Heart left ventricle (tissue), 16 donors: ENCODE data around the gene ARHGAP15. TPM values are rescaled to one million over a fixed set of nuclear protein-coding genes. Genes with fewer than 3 reads are reported as not detected.
A peak's percentile ranks its signal among the peaks of the same experiment; 100 is the strongest.

ENCODE experiments used
- ATAC-seq, 4 donors: fragments of 200-7000 bp; cut with Tn5 transposase; one replicate each; pipeline ENCODE4 v1.9.1; 2020 to 2022; ENCODE audit warnings: moderate library complexity in 4 of 4, mild to moderate bottlenecking in 3 of 4, moderate number of reproducible peaks in 1 of 4
- DNase-seq, 5 donors: peaks; one replicate each; pipeline ENCODE4 v3.0.0-alpha.2; 2020
- H3K27ac ChIP-seq, 12 donors: fragments of 200-600 bp; sonication (generic) in 4 of 12; one replicate each; pipeline versions ENCODE4 v1.5.0 to v1.8.0; 2016 to 2022; ENCODE audit warnings: mild to moderate bottlenecking in 2 of 12
- H3K27me3 ChIP-seq, 9 donors: fragments of 200-600 bp; sonication (generic) in 2 of 9; one replicate each; pipeline versions ENCODE4 v1.5.1 to v1.8.0; 2016 to 2022; ENCODE audit warnings: mild to moderate bottlenecking in 3 of 9
- H3K36me3 ChIP-seq, 9 donors: fragments of 200-600 bp; sonication (generic) in 2 of 9; one replicate each; pipeline versions ENCODE4 v1.5.0 to v1.8.0; 2018 to 2022; ENCODE audit warnings: mild to moderate bottlenecking in 2 of 9
- H3K4me1 ChIP-seq, 12 donors: fragments of 200-600 bp; sonication (generic) in 4 of 12; one replicate each; pipeline versions ENCODE4 v1.5.0 to v1.8.0; 2016 to 2022; ENCODE audit warnings: mild to moderate bottlenecking in 3 of 12
- H3K4me3 ChIP-seq, 12 donors: fragments of 200-600 bp; sonication (generic) in 4 of 12; one replicate each; pipeline versions ENCODE4 v1.5.0 to v1.8.0; 2017 to 2022; ENCODE audit warnings: mild to moderate bottlenecking in 9 of 12, moderate library complexity in 4 of 12
- H3K9me3 ChIP-seq, 12 donors: fragments of 200-600 bp; sonication (generic) in 4 of 12; one replicate each; pipeline versions ENCODE4 v1.5.0 to v1.8.0; 2016 to 2022; ENCODE audit warnings: mild to moderate bottlenecking in 1 of 12
- CTCF ChIP-seq, 12 donors: fragments of 200-600 bp; sonication (generic) in 4 of 12; IDR thresholded peaks; one replicate each; pipeline versions ENCODE4 v1.5.0 to v1.8.0; 2018 to 2022; ENCODE audit warnings: antibody characterized with exemption in 12 of 12, mild to moderate bottlenecking in 5 of 12
- POLR2A ChIP-seq, 2 donors: fragments of 450-650 bp; IDR thresholded peaks; one replicate each; pipeline ENCODE4 v1.6.1; 2017; ENCODE audit warnings: antibody characterized with exemption in 2 of 2, mild to moderate bottlenecking in 2 of 2, moderate library complexity in 2 of 2
- WGBS, 4 donors: extraction: QIAGEN DNeasy Blood & Tissue Kit in 2 of 4; methylation state at CpG; one replicate each; pipeline versions ENCODE4 v1.1.5 to v1.1.7; 2013 to 2018; 5-methylcytosine and 5-hydroxymethylcytosine counted together
- intact Hi-C, 10 donors: fragments of 100-400 bp; cut with DNase I; formaldehyde crosslinking; loops; one replicate each; pipeline versions ENCODE4 v1.11.1 to v1.14.2; 2022
- polyA plus RNA-seq, 2 donors: library from polyadenylated mRNA; stranded (reverse); fragments of 200-250 nt; gene quantifications; one replicate each; pipeline ENCODE4 v1.2.3, GENCODE V29; 2013
- total RNA-seq, 9 donors: library from RNA; depleted of rRNA in 2 of 9; stranded (reverse); fragments of >200 nt in 2 of 9; fragmentation: NEBNext Ultra II Directional in 3 of 9; extraction: Animal tissue kit (Norgen Biotek cat#: 25700) in 3 of 9; gene quantifications; one replicate each; pipeline versions ENCODE4 v1.1.0 to v1.2.4, GENCODE V29; 2016 to 2023
- donor health status: ischemic (EF 13 %, LVEDD 7.1; RV severe dilation, severe dysfunction).
- donor health status: healthy with polysubstance abuse.
- donor health status: DM: no; HTN: yes; CAD: no.
- donor health status: DM: no; HTN: no; CAD: no.
- donor health status: ischemic (EF 25% LVEDD 6.9; RV normal size, moderate dysfunction).
- donor health status: ischemic (EF 25% LVEDD 5.7; RV mildly dilated, moderate dysfunction).
- donor health status: healthy.
- donor health status: DM: yes; HTN: yes; CAD: no.
- donor health status: ischemic (EF 35%, LVEDD 5.7; RV mildly dilated, moderate dysfunction).
- donor health status: nonischemic (EF 11% LVEDD 7.7; RV severe dilation, severe dysfunction).
- donor health status: DM: yes; HTN: yes; CAD: no.
- donor health status: PGD.
- donor health status: ischemic (EF 29% LVEDD 5.4; RV normal size, mild dysfunction).
- donor health status: nonischemic (EF 23%, LVEDD 6.1; RV moderate dilation, normal function).

ARHGAP15 gene
- total and polyA plus RNA-seq, 11 donors = 1.3 to 8.7 (median 3.3) TPM

GRCh38 chr2:143515318-143515717, 386.1 kb downstream of the ARHGAP15 start:
- ATAC-seq (no peak), DNase-seq (no peak)
- intact Hi-C loops = loop anchor here in 1 of 10 donors (10.0 kb wide), 1 partner anchor 559 kb away; no protein-coding TSS in a partner anchor
- Histone ChIP-seq H3K4me1 (peaks cover 0 to 12% (median 0%) of the 10 kb centered on the region in 12 donors), H3K27me3 (no peaks in the 10 kb centered on the region), H3K9me3 (peaks cover 0 to 9% (median 0%) of the 10 kb centered on the region in 12 donors), H3K27ac (no peak overlapping the region), H3K4me3 (no peak overlapping the region), H3K36me3 (peaks cover 0 to 9% (median 0%) of the 10 kb centered on the region in 9 donors)
- no peak for TF ChIP-seq CTCF (IDR thresholded peaks at IDR 0.05)
- no peak for TF ChIP-seq POLR2A (IDR thresholded peaks at IDR 0.05)

- DNase-seq (no peak), ATAC-seq (no peak)
- peaks cover 0 to 9% (median 0%) of the 10 kb centered on the region in 12 donors for H3K9me3 ChIP-seq
- H3K27ac ChIP-seq = no peak overlapping the region
- no peaks in the 10 kb centered on the region for H3K27me3 ChIP-seq
- peaks cover 0 to 9% (median 0%) of the 10 kb centered on the region in 9 donors for H3K36me3 ChIP-seq
- no peak overlapping the region for H3K4me3 ChIP-seq
- WGBS, 4 donors = 63 to 79% (median 68%) methylated on average over 3 of the region's 3 CpGs
- H3K4me1 ChIP-seq = peaks cover 0 to 31% (median 0%) of the 10 kb centered on the region in 12 donors
- TF ChIP-seq CTCF (IDR thresholded peaks at IDR 0.05) (no peak), POLR2A (IDR thresholded peaks at IDR 0.05) (no peak)
- intact Hi-C loops = loop anchor here in 1 of 10 donors (10.0 kb wide), 1 partner anchor 555 kb away; no protein-coding TSS in a partner anchor
Observed at GRCh38 chr2:143519521-143519920, 390.3 kb downstream of the ARHGAP15 start.

GRCh38 chr2:143521396-143521795, 392.2 kb downstream of the ARHGAP15 start:
- no peak for TF ChIP-seq CTCF (IDR thresholded peaks at IDR 0.05)
- TF ChIP-seq POLR2A (IDR thresholded peaks at IDR 0.05) = no peak
- H3K4me1 ChIP-seq = peaks cover 0 to 40% (median 5%) of the 10 kb centered on the region in 12 donors
- WGBS, 4 donors = 61 to 75% (median 64%) methylated on average over 3 of the region's 3 CpGs
- H3K27me3 ChIP-seq = no peaks in the 10 kb centered on the region
- ATAC-seq (no peak), DNase-seq (no peak)
- H3K9me3 ChIP-seq = no peaks in the 10 kb centered on the region
- peaks cover 0 to 9% (median 0%) of the 10 kb centered on the region in 9 donors for H3K36me3 ChIP-seq
- H3K27ac ChIP-seq = no peak overlapping the region
- H3K4me3 ChIP-seq = no peak overlapping the region
- intact Hi-C loops = loop anchor here in 1 of 10 donors (10.0 kb wide), 1 partner anchor 183 kb away; no protein-coding TSS in a partner anchor

- ATAC-seq (no peak), DNase-seq (no peak)
- Histone ChIP-seq H3K4me1 (peaks cover 0 to 42% (median 5%) of the 10 kb centered on the region in 12 donors), H3K9me3 (no peaks in the 10 kb centered on the region), H3K4me3 (no peak overlapping the region), H3K27ac (peak overlapping the region in 1 of 12 donors; percentile 6), H3K27me3 (no peaks in the 10 kb centered on the region), H3K36me3 (peaks cover 0 to 9% (median 0%) of the 10 kb centered on the region in 9 donors)
- intact Hi-C loops = loop anchor here in 1 of 10 donors (10.0 kb wide), 1 partner anchor 182 kb away; no protein-coding TSS in a partner anchor
- 85 to 95% (median 91%) methylated on average over 2 of the region's 2 CpGs for WGBS, 4 donors
- TF ChIP-seq POLR2A (IDR thresholded peaks at IDR 0.05) = no peak
- no peak for TF ChIP-seq CTCF (IDR thresholded peaks at IDR 0.05)
Observed at GRCh38 chr2:143522699-143523098, 393.5 kb downstream of the ARHGAP15 start.
